GM21737 (cell line): ENCODE measurements around the gene OR5W2.
"Not testable (repeated sequence)": the region's sequence is repeated elsewhere in the genome, so short reads cannot be mapped to it uniquely, and the experiment has no call there.

Experiments used
- ATAC-seq: cut with Tn5 transposase; IDR thresholded peaks from one replicate; pipeline ENCODE4 v1.9.1; 2021; ENCODE audit warnings: mild to moderate bottlenecking, moderate library complexity; ENCODE audit not compliant: unreplicated experiment

Gene OR5W2

DNA sequence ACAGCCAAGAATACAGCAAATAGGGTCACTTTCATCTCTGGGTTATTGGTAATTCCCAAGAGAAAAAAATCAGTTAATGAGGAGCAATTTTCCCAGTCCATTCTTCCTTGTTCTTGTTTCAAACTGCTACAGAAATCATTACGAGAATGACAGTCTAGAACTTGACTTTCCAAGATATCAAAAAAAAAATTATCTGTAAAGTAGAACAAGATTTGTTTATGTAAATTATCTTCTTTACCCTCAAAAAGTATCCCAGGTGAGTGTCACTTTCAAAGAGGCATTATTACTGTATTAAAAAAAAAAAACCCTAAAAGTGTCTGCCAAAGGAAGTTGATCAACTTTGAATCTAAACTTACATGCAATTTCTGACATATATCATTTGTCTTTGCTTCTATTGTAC lies at the start of gene OR5W2:
Gene OR5W2, minus strand, starts transcription at position 101 of the 400 bp plus-strand sequence. Its CDS starts 0 bp downstream, at position 101.
- ATAC-seq = no peak

DNA sequence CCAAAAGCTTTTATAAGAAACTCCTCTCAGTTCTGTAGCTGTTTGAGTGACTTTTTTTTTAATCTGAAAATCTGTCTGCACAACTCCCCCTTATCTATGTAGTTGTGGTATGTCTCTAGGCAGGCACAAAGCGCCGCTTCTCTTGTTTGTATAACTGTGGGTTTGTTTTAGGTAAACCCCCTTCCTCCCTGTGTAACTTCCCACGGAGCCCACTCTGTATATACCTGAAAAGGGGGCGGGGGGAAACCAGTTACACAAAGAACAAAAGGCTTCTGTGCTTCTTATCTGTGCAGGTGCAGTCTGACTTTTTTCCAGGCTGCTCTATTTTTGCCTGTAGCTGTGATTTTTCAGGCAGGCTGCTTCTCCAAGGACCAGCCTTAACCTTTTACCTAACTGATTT lies 42.1 kb upstream of the OR5W2 start:
- no peak for ATAC-seq

DNA sequence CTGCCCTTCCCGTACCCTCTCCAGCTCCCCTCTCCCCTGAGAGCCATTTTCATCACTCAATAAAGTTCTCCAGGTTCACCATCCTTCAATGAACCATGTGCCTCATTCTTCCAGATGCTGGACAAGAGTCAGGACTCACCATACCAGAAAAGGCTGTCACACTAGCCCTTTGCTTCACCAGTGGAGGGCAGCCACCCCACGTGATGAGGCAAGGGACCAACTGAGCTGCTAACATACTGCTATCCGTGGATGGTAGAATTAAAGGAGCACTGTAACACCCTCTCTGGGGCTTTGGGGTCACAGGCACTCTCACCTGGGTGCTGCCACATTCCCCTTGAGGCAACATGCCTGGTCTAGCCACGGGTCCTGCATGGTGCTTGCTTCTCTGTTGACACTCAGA lies 34.9 kb upstream of the OR5W2 start:
- no peak for ATAC-seq

DNA sequence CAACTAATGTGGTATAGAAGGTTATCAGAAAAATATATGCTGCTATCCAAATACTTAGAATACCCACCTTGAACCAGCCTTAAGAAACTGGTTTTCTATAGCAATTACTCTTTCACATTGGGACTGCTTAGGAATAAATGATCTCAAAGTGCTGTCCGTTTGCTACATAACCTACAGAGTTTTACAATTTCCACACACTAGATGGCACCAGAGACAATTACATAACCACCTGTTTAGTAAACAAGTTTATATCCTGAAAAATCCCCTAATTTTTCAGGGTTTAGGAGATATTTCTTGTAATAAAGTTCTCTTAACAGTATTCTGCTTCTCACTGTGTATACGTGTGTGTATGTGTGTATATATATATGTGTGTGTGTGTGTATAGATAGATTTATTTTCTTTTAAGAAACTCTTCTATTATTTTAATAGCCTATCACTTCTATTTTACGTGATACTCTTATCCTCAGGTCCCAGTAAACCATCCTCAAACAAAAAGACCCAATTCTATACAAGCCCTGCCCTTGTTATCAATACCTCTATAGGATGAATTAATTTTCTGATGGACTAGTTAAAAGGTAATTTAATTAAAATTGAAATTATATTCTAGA lies 28.5 kb upstream of the OR5W2 start:
- no peak for ATAC-seq

DNA sequence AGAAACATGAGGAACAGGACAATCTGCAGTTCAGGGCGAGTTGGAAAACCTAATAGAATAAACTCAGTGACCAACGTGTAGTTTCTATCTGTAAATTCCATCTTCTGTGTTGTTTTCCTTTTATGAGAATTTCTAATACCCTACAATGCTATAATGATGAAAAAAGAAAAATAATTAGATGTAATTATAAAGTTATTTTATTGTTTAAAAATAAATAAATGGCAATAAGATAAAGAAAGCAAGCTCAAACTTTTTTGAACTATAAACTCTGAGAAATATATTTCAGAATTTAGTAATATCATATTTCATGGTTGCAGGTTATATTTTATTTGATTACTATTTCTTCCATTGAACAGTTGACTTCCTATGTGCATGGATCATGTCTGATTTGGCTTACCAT lies 21.9 kb upstream of the OR5W2 start, which contains the start of gene OR5I1:
Gene OR5I1, minus strand, starts transcription at position 101 of the 400 bp plus-strand sequence. Its CDS starts 0 bp downstream, at position 101.
- no peak for ATAC-seq

DNA sequence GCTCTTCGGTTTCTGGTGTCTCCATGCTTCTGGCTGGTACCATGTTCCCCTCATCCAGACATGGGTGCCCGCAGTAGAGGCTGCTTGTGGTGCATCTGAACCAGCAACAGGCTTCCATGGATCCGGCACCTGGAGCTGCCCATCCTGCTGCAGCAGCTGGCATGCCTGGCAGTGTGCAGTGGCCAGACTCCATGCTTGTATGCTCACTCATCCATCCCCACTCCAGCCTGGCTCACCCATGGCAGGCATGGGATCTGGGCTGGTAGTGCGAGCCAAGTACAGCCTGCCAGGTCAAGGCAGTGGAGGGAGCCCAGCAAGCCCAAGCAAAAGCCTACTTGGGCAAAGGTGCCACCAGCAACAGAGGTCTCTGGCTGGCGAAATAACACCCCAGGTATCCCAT lies 6.2 kb upstream of the OR5W2 start:
- no peak for ATAC-seq

DNA sequence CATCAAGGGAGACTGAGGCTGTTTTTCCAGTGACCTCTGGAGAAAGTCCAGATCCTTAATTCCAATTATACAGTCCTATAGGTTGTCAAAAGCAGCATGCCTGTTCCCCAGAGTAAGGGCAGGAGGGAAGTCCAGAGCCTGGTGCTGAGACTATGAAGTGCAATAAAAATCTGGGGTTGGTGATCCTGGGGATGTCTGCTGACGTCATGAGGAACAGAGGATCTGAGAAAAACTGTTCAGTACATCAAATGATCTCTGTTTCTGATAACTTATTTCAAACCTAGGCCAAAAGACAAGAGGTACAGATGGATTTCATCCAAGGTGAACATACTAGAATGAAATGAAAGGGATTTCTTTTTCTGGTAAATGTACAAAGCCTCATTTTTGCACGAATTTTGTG lies 12.1 kb downstream of the OR5W2 start:
- no peak for ATAC-seq

DNA sequence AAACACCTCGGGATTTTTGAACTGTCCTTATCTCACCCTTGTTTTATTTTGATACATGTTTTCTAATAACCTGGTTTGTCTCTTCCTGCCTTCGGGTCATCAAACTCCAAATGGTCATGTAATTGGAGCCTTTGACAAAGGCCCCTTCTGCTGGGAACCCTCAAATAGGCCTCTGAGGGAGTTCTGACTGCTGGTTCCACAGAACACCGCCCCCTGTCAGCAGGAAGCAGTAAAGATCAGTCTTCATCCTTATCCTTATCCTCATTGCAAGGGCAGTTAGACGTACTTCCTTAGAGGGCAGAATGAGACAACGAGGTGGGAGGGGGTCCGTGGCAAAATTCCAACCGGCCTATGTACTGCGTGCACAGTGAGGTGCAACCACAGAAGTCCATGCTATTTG lies 19.2 kb downstream of the OR5W2 start:
- no peak for ATAC-seq

DNA sequence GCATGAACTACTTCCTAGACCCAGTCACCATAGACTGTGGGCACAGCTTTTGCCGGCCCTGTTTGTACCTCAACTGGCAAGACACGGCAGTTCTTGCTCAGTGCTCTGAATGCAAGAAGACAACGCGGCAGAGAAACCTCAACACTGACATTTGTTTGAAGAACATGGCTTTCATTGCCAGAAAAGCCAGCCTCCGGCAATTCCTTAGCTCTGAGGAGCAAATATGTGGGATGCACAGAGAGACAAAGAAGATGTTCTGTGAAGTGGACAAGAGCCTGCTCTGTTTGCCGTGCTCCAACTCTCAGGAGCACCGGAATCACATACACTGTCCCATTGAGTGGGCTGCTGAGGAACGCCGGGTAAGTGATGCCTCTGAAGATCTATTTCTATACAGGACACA lies 28.9 kb downstream of the OR5W2 start:
- ATAC-seq = not testable (repeated sequence)

DNA sequence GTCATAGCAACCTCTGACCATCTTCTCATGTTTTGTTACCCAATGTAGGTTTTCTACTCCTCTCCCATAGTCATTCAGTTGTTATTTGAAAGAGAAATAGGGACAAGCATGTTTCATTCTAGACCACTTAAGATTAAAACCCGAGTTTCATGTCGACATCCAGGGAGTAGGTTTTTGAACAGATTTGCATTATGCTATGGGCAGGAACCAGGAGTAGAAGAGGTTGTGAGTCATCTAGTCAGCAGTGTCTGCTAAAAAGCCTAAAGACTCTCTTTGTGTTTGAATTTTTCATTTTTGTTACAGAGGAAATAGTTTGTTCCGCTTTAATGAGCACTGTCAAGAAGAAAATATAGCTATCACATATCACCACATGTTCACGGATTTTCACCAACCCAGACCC lies 29.4 kb downstream of the OR5W2 start:
- ATAC-seq = not testable (repeated sequence)

DNA sequence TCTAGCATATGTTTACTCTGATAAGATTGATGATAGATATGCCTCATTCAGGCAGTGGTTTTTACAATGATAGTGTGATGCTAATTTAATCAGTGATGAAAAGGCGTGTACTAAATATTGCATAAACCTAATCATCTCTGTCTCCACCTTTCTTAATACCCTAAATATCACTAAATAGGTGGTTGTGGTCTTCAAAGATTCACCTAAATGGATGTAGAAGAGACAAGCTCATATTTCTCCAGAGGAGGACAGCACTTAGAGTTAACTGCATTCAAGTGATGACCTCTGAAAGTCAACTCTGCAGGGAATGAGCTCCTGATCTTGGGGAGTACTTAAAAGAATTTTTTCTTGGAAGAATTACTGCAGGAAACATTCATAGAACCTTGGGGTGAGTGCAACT lies 31.4 kb downstream of the OR5W2 start, which contains the start of gene TRIM51:
Gene TRIM51, plus strand, starts transcription at position 301 of the 400 bp plus-strand sequence. CDS start 2,132 bp downstream, outside the sequence.
- not testable (repeated sequence) for ATAC-seq

DNA sequence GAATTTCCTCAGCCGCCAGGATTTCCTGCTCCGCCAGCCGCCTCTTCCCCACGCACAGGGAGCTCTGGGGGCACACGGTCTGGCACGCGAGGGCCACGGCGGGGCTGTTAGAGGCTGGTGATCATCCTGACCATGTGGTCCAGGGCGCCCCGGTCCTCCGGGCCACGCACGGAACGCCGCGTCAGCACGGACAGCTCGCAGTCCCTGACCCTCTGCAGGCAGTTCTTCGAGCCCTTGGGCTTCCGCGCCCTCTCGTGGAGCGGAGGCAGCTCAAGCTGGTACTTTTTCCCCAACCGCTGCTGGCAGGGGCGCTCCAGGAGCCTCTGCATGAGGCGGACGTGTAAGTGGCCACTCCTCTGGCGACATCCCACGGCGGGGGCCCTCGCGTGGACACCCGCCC lies 41.2 kb downstream of the OR5W2 start:
- ATAC-seq = not testable (repeated sequence)

DNA sequence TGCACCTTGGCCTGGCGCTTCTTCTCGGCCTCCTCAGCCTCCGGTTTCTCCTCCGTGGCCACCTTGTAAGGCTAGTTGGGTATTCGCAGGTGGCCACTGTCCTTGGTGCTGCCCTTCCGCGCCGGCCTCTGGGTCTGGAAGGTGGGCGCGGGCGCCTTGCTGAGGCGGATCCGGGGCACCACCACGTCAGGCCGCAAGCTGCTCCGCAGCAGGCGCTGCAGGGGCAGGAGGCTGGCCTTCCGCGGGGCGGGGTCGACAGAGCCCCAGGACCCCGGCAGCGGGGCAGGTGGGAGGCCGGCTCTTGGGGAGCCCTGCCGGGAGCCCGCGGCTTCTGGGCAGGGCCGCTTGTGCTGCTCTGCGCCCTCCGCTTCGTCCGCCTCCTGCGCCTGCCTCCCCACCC lies 41.7 kb downstream of the OR5W2 start:
- not testable (repeated sequence) for ATAC-seq

DNA sequence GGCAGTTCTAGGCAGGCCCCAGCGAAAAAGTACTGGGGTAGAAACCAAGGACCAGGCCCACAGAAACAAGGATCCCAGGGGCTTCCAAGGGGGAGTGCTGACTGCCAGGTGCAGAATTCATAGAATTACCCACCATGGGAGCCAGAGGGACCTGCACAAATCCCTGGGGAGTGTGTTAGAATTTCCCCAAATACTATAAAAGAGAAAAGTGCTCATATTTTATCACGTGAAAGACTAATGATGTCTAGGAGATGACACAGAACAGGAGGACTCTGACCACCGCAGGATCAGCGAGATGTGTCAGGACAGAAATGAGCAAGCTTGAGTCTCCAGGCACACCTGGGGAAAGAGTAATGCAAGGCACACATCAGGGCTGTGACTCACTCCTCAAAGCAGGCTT lies 47.0 kb downstream of the OR5W2 start:
- not testable (repeated sequence) for ATAC-seq
